Measurements from ENCODE around the gene SPRR2B. TPM values are rescaled to one million over a fixed set of nuclear protein-coding genes. Genes with fewer than 3 reads are reported as not detected.
A peak's percentile ranks its signal among the peaks of the same experiment; 100 is the strongest.

Gene SPRR2B
- total and polyA plus RNA-seq, 9 of the 15 experiments (the other 6 are each of a cell fraction or from before 2014, with no cell fraction given), result not detected

DNA sequence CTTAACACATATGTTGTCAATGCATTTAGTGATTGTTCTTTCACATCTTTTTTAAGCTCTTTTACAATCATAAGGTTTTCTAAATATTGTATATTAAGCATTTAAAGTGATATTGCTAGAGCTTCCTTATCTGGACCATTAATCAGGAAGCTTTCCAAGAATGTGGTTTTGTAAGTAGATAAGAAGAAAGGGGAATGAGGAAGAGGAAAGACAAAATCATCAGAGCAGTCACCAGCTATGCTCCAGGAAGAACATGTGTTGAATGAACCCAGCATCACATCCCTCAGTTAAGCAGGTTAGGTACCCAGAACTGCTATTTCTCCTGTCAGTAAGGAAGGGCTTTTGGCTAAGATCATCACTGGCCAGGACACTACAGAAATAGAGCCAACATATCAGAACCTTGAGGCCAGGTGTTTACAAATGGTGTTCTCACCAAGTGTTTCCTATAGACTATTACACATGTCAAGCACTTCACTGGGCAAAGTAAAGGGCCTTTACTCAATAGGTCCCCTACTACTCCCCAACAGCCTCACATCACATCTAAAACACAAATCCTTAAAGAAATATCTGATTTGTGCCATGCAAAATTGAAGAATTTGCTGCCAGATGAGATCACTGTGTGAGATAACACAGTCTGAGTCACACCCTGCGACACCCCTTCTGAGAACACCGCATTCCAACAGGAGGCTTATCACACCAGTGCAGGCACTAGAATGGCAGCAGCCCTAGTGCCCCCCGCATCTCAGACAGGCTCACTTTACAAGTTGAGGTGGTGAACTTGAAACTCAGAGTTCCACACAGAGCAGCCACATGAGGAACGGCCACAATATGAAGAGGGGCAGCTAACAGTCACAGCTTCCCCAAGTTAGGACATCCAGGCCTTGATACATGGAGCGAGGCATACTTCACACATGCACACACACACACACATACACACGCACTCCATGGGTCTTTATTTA is 12.3 kb downstream of the SPRR2B start (continued):
- TF ChIP-seq MECOM (CRISPR knock-in tag; IDR thresholded peaks at IDR 0.05), result no peak
- TF ChIP-seq, protein P1, sequence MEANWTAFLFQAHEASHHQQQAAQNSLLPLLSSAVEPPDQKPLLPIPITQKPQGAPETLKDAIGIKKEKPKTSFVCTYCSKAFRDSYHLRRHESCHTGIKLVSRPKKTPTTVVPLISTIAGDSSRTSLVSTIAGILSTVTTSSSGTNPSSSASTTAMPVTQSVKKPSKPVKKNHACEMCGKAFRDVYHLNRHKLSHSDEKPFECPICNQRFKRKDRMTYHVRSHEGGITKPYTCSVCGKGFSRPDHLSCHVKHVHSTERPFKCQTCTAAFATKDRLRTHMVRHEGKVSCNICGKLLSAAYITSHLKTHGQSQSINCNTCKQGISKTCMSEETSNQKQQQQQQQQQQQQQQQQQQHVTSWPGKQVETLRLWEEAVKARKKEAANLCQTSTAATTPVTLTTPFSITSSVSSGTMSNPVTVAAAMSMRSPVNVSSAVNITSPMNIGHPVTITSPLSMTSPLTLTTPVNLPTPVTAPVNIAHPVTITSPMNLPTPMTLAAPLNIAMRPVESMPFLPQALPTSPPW (CRISPR knock-in tag; IDR thresholded peaks at IDR 0.05), result peak; percentile 75
- TF ChIP-seq ZNF175 (CRISPR knock-in tag; IDR thresholded peaks at IDR 0.05; ENCODE audit: low read depth), result 0 out of 2 replicates have a peak, but pooled peaks have one; percentile 63
- TF ChIP-seq, protein P2, sequence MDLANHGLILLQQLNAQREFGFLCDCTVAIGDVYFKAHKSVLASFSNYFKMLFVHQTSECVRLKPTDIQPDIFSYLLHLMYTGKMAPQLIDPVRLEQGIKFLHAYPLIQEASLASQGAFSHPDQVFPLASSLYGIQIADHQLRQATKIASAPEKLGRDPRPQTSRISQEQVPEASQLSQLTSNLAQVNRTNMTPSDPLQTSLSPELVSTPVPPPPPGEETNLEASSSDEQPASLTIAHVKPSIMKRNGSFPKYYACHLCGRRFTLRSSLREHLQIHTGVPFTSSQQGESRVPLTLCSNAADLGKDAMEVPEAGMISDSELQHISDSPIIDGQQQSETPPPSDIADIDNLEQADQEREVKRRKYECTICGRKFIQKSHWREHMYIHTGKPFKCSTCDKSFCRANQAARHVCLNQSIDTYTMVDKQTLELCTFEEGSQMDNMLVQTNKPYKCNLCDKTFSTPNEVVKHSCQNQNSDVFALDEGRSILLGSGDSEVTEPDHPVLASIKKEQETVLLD (IDR thresholded peaks at IDR 0.05), result peak; percentile 70; the same call in 1 of the 2 replicates
- 0 out of 2 replicates have a peak, but pooled peaks have one; percentile 34 for TF ChIP-seq ZNF41 (CRISPR knock-in tag; conservative IDR thresholded peaks at IDR 0.05)
- TF ChIP-seq, protein P3, sequence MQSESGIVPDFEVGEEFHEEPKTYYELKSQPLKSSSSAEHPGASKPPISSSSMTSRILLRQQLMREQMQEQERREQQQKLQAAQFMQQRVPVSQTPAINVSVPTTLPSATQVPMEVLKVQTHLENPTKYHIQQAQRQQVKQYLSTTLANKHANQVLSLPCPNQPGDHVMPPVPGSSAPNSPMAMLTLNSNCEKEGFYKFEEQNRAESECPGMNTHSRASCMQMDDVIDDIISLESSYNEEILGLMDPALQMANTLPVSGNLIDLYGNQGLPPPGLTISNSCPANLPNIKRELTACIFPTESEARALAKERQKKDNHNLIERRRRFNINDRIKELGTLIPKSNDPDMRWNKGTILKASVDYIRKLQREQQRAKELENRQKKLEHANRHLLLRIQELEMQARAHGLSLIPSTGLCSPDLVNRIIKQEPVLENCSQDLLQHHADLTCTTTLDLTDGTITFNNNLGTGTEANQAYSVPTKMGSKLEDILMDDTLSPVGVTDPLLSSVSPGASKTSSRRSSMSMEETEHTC (IDR thresholded peaks at IDR 0.05), result 0 out of 2 replicates have a peak, but pooled peaks have one; percentile 37
- no peak for TF ChIP-seq CEBPG (CRISPR knock-in tag; IDR thresholded peaks at IDR 0.05)
- TF ChIP-seq CEBPG (tag; conservative IDR thresholded peaks at IDR 0.05 in 1 of 2, IDR thresholded peaks at IDR 0.05 in 1 of 2), result 0 out of 4 replicates have a peak, but pooled peaks of 1 of the 2 experiments have one; percentile 16
- peak in 1 of 2 experiments; percentile 74; a peak in 2 of 3 replicates for TF ChIP-seq CBX3 (IDR thresholded peaks at IDR 0.05; ENCODE audit: borderline replicate concordance in 1 of 2, low read length in 2 of 2)
- TF ChIP-seq NR1H2 (CRISPR knock-in tag; IDR thresholded peaks at IDR 0.05), result no peak
- peak; percentile 51; the same call in 1 of the 2 replicates for TF ChIP-seq TARDBP (IDR thresholded peaks at IDR 0.05)
- TF ChIP-seq, protein P4, sequence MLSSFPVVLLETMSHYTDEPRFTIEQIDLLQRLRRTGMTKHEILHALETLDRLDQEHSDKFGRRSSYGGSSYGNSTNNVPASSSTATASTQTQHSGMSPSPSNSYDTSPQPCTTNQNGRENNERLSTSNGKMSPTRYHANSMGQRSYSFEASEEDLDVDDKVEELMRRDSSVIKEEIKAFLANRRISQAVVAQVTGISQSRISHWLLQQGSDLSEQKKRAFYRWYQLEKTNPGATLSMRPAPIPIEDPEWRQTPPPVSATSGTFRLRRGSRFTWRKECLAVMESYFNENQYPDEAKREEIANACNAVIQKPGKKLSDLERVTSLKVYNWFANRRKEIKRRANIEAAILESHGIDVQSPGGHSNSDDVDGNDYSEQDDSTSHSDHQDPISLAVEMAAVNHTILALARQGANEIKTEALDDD (IDR thresholded peaks at IDR 0.05), result peak; percentile 72
- no peak for TF ChIP-seq SUPT5H (IDR thresholded peaks at IDR 0.05)
- TF ChIP-seq EP300 (IDR thresholded peaks at IDR 0.05; ENCODE audit: low read length), result peak; percentile 93
- peak; percentile 71; the same call in 1 of the 2 replicates for TF ChIP-seq HLTF (IDR thresholded peaks at IDR 0.05)
- peak; percentile 59 to 95; a peak in 3 of 4 replicates for TF ChIP-seq TEAD1 (CRISPR knock-in tag; IDR thresholded peaks at IDR 0.05)
- TF ChIP-seq, protein P5, sequence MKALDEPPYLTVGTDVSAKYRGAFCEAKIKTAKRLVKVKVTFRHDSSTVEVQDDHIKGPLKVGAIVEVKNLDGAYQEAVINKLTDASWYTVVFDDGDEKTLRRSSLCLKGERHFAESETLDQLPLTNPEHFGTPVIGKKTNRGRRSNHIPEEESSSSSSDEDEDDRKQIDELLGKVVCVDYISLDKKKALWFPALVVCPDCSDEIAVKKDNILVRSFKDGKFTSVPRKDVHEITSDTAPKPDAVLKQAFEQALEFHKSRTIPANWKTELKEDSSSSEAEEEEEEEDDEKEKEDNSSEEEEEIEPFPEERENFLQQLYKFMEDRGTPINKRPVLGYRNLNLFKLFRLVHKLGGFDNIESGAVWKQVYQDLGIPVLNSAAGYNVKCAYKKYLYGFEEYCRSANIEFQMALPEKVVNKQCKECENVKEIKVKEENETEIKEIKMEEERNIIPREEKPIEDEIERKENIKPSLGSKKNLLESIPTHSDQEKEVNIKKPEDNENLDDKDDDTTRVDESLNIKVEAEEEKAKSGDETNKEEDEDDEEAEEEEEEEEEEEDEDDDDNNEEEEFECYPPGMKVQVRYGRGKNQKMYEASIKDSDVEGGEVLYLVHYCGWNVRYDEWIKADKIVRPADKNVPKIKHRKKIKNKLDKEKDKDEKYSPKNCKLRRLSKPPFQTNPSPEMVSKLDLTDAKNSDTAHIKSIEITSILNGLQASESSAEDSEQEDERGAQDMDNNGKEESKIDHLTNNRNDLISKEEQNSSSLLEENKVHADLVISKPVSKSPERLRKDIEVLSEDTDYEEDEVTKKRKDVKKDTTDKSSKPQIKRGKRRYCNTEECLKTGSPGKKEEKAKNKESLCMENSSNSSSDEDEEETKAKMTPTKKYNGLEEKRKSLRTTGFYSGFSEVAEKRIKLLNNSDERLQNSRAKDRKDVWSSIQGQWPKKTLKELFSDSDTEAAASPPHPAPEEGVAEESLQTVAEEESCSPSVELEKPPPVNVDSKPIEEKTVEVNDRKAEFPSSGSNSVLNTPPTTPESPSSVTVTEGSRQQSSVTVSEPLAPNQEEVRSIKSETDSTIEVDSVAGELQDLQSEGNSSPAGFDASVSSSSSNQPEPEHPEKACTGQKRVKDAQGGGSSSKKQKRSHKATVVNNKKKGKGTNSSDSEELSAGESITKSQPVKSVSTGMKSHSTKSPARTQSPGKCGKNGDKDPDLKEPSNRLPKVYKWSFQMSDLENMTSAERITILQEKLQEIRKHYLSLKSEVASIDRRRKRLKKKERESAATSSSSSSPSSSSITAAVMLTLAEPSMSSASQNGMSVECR (CRISPR knock-in tag; IDR thresholded peaks at IDR 0.05), result no peak
